Large intestine (tissue), 3 donors: ENCODE results near the gene PFDN5. TPM values are rescaled to one million over a fixed set of nuclear protein-coding genes. Genes with fewer than 3 reads are reported as not detected.
"Not testable (repeated sequence)": the region's sequence is repeated elsewhere in the genome, so short reads cannot be mapped to it uniquely, and the experiment has no call there.

ENCODE experiments used
- DNase-seq, 2 donors: peaks; one replicate each; pipeline versions ENCODE4 v3.0.0 to v3.0.0-alpha.2; 2013
- H3K27ac ChIP-seq: one replicate; pipeline ENCODE4 v1.5.1; 2013; ENCODE audit warnings: low read length
- H3K27me3 ChIP-seq: 2 replicates; pipeline ENCODE4 v1.6.1; 2013; ENCODE audit warnings: low read length; ENCODE audit not compliant: control insufficient read depth, insufficient read depth
- H3K36me3 ChIP-seq: 2 replicates; pipeline ENCODE4 v1.6.1; 2013; ENCODE audit warnings: low read length; ENCODE audit not compliant: control insufficient read depth, insufficient read depth
- H3K4me1 ChIP-seq: one replicate; pipeline ENCODE4 v1.6.1; 2013; ENCODE audit warnings: low read length; ENCODE audit not compliant: control insufficient read depth, insufficient read depth
- H3K4me3 ChIP-seq: one replicate; pipeline ENCODE4 v1.5.1; 2013; ENCODE audit warnings: low read length
- H3K9me3 ChIP-seq: one replicate; pipeline ENCODE4 v1.6.1; 2013; ENCODE audit warnings: mild to moderate bottlenecking, low read depth, low read length, moderate library complexity; ENCODE audit not compliant: control insufficient read depth
- WGBS: methylation state at CpG from one replicate; pipeline ENCODE4 v1.1.5; 2013; ENCODE audit warnings: low lambda C conversion rate; ENCODE audit not compliant: insufficient coverage; 5-methylcytosine and 5-hydroxymethylcytosine counted together
- polyA plus RNA-seq: library from polyadenylated mRNA; unstranded; fragments of 120-200 nt; gene quantifications from one replicate; pipeline ENCODE4 v1.2.1, GENCODE V29; 2013

Gene PFDN5
- polyA plus RNA-seq, 1 donor, result 667 TPM

DNA sequence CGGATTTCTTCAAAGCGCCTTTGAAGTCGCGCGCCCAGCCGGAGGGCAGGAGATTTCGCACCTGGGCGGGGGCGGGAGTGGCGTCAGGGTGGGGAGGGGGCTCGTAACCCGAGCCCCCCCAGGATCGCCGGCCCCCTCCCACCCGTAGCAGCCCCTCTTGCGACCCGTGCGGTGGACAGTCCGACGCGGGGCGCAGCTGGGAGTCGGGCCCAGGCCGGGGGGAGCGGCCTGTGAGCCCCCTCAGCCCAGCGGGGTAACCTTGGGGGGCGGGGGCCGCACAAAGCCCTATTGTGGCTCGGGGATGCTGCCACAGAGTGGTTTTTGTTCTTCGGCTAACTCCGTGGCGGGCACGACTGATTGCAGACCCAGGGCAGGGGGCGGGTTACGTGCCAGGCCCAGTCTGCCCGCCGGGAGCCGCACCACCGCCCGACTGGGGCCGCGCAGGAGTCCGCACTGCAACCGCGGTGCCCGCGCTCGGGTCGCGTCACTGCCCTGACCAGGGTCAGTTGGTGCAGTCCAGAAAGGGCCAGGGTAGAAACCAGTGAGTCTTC is 30.2 kb downstream of the PFDN5 start:
- H3K27me3 ChIP-seq, result peaks cover 42% of the 10 kb centered on the region
- H3K27ac ChIP-seq, result peak overlapping the region; percentile 72
- peak in 1 of 2 donors; percentile 41 for DNase-seq
- H3K4me1 ChIP-seq, result peaks cover 21% of the 10 kb centered on the region
- WGBS, result no CpG with 5 or more reads among the region's 50 CpGs
- peak overlapping the region; percentile 51 for H3K4me3 ChIP-seq
- no peaks in the 10 kb centered on the region for H3K36me3 ChIP-seq
- peaks cover 4% of the 10 kb centered on the region for H3K9me3 ChIP-seq

DNA sequence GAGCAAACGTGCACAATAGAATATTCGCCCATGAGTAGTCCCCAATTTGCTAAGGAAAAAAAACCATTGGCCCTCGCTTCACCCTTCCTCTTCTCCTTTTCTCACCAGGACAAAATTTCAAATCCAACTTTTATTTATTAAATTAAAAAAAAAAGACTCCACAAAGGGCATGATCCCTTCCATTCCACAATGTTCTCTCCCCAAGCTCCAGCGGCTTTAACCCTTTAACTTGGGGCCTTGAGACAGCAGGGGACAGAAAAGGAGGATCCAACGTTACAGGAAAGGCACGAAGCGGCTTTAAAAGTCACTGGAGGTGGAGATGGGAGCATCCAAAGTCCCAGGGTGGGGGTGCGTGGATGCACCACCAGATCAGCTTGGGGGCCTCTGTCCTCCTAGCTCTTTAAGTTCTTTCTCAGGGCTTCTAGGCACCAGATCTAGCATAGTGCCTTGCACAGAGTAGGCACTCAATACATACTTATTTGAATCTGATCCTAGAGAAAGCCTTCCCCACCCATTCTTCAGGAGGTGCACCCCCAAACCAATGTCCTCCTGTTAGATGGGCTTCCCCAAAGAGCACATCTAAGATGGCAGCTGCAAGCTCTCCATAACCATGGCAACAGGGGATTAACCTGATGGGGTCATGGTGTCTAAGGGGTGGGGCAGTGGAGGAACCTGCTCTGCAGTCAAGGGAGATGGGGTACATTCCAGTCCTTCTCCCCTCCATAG is 31.3 kb downstream of the PFDN5 start:
- no peak overlapping the region for H3K4me3 ChIP-seq
- DNase-seq, result no peak
- no peak overlapping the region for H3K27ac ChIP-seq
- peaks cover 4% of the 10 kb centered on the region for H3K9me3 ChIP-seq
- no peaks in the 10 kb centered on the region for H3K36me3 ChIP-seq
- H3K27me3 ChIP-seq, result peaks cover 42% of the 10 kb centered on the region
- H3K4me1 ChIP-seq, result peaks cover 18% of the 10 kb centered on the region
- WGBS, result no CpG with 5 or more reads among the region's 8 CpGs

DNA sequence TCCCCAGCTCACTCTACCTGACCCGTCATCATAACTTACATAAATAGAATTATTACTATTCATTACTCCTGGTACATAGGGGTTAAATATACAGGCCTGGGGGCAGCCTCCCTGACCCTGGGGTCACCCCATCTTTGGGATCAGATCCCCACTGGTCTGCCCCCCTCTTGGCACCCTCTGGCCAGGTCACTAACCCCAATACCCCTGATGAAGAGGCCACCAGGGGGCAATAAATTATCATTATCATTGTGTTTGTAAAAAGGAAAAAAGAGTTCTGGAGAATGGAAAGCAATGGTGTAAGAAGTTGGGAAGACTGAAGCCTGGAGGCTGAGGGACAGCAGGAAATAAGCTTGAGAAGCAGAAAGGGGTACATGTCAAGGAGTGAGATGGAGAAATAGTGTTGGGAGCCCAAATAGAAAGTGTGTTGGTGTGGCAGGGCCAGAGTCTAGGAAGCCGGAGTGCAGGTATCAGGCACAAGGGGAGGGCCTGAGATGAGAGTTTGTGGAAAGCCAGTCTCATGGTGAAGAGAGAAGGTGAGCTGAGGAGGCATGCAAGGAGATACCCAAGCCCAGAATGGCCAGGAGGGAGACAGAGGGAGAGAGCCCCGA is 32.2 kb downstream of the PFDN5 start:
- H3K36me3 ChIP-seq, result no peaks in the 10 kb centered on the region
- DNase-seq, result no peak
- H3K4me3 ChIP-seq, result no peak overlapping the region
- peaks cover 4% of the 10 kb centered on the region for H3K9me3 ChIP-seq
- no CpG with 5 or more reads among the region's 3 CpGs for WGBS
- no peak overlapping the region for H3K27ac ChIP-seq
- peaks cover 42% of the 10 kb centered on the region for H3K27me3 ChIP-seq
- H3K4me1 ChIP-seq, result peaks cover 15% of the 10 kb centered on the region

DNA sequence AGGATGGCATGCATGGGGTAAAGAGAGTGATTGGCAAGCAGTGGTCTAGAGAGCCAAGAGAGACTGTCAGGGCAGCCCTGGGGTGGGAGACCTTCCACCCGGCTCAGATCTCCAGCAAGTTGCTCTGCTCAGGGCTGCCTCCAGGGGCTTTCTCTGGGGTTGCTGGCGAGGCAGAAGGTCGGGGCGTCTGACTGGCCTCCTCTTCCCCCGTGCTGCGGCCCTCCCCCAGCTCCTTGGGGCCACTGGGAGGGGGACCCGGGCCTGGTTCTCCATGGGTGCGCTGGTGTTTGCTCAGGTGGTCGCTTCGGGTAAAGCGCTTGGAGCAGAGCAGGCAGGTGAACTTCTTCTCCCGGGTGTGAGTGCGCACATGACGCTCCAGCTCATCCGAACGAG is 32.7 kb downstream of the PFDN5 start:
- WGBS, result no CpG with 5 or more reads among the region's 16 CpGs
- DNase-seq, result no peak
- peaks cover 47% of the 10 kb centered on the region for H3K27me3 ChIP-seq
- H3K4me3 ChIP-seq, result no peak overlapping the region
- H3K9me3 ChIP-seq, result peaks cover 4% of the 10 kb centered on the region
- H3K27ac ChIP-seq, result no peak overlapping the region
- H3K4me1 ChIP-seq, result peaks cover 15% of the 10 kb centered on the region
- no peaks in the 10 kb centered on the region for H3K36me3 ChIP-seq

DNA sequence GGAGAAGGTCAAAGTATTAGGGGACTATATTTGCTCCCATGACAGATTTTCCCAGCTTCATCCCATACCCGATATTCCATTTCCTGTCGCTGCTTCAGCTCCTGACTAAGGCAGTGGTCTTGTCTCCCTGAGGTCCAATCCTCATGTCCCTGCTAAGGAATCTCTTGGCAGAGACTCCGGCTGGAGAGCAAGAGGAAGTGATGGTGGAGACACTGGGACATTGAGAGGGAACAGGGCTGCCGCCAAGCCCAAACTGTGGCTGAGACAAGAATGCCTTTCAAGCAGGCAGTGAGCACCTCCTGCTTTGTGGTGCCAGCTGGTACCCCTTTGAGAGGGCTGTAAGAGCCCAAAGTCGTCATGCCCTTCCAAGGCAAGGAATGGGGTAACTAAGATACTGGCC is 35.3 kb downstream of the PFDN5 start:
- WGBS, result no CpG with 5 or more reads among the region's 5 CpGs
- no peaks in the 10 kb centered on the region for H3K9me3 ChIP-seq

DNA sequence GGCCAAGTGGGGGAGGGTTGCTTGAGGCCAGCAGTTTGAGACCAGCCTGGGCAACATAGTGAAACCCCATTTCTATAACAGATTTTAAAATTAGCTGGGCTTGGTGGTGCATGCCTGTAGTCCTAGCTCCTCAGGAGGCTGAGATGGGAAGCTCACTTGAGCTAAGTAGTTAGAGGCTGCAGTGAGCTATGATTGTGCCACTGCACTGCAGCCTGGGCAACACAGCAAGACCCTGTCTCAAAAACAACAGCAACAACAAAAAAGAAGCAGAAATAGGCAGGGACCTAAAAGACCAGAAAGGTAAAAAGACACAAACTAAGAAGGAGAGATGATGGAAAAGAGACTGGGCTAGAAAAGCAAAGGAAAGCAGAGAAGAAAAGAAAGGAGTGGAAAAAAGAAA is 37.0 kb downstream of the PFDN5 start:
- DNase-seq, result not testable (repeated sequence)
- H3K27me3 ChIP-seq, result peaks cover 52% of the 10 kb centered on the region

More for the DNA sequence above, 35.3 kb downstream of the PFDN5 start:
- Histone ChIP-seq H3K4me3 (no peak overlapping the region), H3K27me3 (peaks cover 52% of the 10 kb centered on the region), H3K4me1 (no peaks in the 10 kb centered on the region), H3K36me3 (no peaks in the 10 kb centered on the region), H3K27ac (no peak overlapping the region)
- no peak for DNase-seq

DNA sequence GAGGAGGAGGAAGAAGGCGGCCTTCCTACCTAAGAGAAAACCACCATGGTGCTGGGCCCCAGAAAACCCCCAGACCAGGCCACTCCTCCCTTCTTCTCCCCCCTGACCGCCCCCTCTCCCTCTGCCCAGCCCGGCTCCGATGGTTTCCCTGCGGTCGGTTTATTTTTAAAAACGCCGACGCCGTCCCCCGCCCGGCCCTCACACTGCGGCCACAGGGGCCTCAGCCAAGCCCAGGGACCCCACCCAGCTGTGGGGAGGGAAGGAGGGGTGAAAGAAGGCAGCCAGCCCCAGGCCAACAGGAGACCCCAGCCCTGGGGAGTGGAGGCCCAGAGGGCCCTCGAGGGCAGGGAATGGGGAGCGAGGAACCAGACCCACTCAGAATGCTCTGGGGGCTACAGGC is 37.4 kb downstream of the PFDN5 start:
- WGBS, result 100% methylated on average over 1 of the region's 15 CpGs

More for the DNA sequence above, 37.0 kb downstream of the PFDN5 start:
- H3K4me1 ChIP-seq, H3K36me3 ChIP-seq, H3K4me3 ChIP-seq, H3K27ac ChIP-seq, H3K9me3 ChIP-seq: not testable (repeated sequence)

DNA sequence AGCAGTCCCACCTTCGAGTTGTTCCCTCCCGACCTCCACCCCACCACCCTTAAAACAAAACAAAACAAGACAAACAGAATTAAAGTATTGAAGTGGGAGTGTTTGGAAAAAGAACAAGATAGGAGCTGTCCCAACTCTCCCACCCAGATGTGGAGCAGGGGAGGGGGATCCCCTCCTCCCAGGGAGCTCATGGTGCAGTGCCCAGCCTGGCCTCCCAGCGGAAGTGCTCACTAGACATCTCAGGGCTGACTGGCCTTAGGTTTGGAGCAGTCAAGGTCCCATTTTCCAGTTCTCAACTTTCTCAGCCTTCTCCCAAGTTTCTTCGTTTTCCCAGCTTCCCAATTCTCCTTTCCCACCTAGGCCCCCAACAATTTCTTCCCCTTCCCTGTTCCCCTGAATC is 37.9 kb downstream of the PFDN5 start:
- Histone ChIP-seq H3K4me1 (no peaks in the 10 kb centered on the region), H3K27ac (no peak overlapping the region), H3K9me3 (no peaks in the 10 kb centered on the region), H3K27me3 (peaks cover 53% of the 10 kb centered on the region), H3K4me3 (no peak overlapping the region), H3K36me3 (no peaks in the 10 kb centered on the region)
- DNase-seq, result no peak
- WGBS, result 100% methylated on average over 1 of the region's 4 CpGs

More for the DNA sequence above, 37.4 kb downstream of the PFDN5 start:
- Histone ChIP-seq H3K9me3 (no peaks in the 10 kb centered on the region), H3K27me3 (peaks cover 52% of the 10 kb centered on the region), H3K4me3 (no peak overlapping the region), H3K4me1 (no peaks in the 10 kb centered on the region), H3K36me3 (no peaks in the 10 kb centered on the region), H3K27ac (no peak overlapping the region)
- DNase-seq, result no peak

DNA sequence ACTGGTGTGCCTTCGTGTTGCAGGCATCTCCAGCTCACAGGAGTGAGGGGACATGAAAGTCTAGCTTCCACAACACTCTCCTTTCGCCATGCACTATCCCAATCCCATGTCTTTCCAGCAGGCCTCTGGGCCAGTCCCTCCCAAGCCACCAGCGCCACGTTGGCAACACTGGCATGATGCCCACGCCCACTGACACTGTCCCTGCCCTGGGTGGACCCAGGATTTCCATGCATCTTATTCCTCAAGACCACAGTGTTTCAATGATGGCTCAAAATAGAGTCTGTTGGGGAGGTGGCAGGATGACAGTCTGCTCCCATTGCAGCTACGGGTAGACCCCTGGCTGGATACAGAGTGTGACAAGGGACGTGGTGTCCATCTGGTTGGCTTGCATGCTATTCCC is 38.5 kb downstream of the PFDN5 start:
- H3K4me1 ChIP-seq, result no peaks in the 10 kb centered on the region
- H3K9me3 ChIP-seq, result no peaks in the 10 kb centered on the region
- H3K36me3 ChIP-seq, result no peaks in the 10 kb centered on the region
- WGBS, result no CpG with 5 or more reads among the region's 7 CpGs
- H3K27me3 ChIP-seq, result peaks cover 53% of the 10 kb centered on the region
- H3K27ac ChIP-seq, result no peak overlapping the region
- DNase-seq, result no peak
- H3K4me3 ChIP-seq, result no peak overlapping the region

DNA sequence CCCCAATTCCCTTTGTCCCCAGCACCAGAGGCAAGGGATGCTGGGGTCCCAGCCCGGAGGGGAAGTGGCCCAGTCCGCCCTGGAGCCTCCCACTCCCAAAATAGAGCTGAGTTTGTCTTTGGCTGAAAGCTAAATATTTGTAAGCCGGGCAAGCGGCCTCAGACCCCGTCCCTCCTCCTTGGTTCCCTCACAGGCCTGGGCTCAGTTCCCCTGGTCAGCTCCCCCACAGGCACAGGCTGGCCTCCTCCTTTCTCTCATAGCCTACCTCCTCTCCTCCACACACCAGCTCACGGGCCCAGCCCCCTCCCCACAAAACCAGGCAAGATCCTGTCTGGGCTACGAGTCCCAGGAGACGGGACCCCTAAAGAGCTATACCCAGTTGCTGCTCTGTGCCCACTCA is 39.5 kb downstream of the PFDN5 start:
- H3K27me3 ChIP-seq, result peaks cover 52% of the 10 kb centered on the region
- H3K9me3 ChIP-seq, result no peaks in the 10 kb centered on the region
- H3K4me3 ChIP-seq, result no peak overlapping the region
- DNase-seq, result no peak
- no CpG with 5 or more reads among the region's 8 CpGs for WGBS
- no peak overlapping the region for H3K27ac ChIP-seq
- no peaks in the 10 kb centered on the region for H3K4me1 ChIP-seq
- H3K36me3 ChIP-seq, result no peaks in the 10 kb centered on the region
